ENCODE results near the gene PHF14. TPM values are rescaled to one million over a fixed set of nuclear protein-coding genes. Genes with fewer than 3 reads are reported as not detected.

PHF14 gene
- total RNA-seq, 1 experiment from 2014 or later = 182 TPM

DNA sequence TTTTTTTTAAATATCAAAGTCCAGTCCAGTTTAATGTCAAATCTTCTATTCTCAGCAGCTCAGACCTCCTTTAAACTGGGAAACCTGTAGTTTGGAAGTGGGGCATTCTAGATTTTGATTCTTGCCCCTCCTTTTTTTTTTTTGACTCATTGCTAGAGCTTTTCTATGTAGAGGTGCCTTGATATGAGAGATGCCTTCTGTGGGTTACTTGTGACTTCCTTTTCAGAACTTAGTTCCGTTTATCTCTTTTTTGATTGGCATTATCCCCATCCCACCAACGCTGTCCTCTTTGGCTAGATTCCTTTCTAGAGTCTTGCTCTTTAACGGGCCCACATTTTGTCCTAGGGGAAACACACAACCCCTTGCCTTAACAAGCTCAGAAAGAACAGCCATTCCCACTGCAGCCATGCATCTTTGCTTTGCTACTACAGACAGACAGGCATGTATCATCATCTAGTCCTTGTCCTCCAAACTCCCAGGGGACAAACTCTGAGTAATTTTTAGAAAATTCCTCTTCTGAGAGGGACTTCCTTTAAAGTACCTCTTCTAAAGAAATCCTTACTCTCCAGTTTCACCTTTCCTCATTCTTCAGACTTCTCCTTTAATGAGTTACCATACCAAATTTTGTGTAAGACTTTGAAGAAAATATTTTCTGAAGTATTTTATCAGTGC, 153.6 kb downstream of the PHF14 start:
- peaks cover 16% of the 10 kb centered on the region; the same call in 1 of the 2 replicates for H3K4me1 ChIP-seq (ENCODE audit: low read length)
- no peaks in the 10 kb centered on the region for H3K9me2 ChIP-seq (replicated peaks; ENCODE audit: insufficient read depth, low read length)
- no peak overlapping the region for H2AFZ ChIP-seq (ENCODE audit: low read length)
- no peaks in the 10 kb centered on the region for H3K9me3 ChIP-seq (ENCODE audit: low read length)
- no peak overlapping the region for H3K4me2 ChIP-seq (ENCODE audit: low read depth, low read length, poor library complexity, severe bottlenecking)
- H3K36me3 ChIP-seq (ENCODE audit: insufficient read depth, low read length) = peaks cover 23% of the 10 kb centered on the region
- peaks cover 27% of the 10 kb centered on the region for H3K79me2 ChIP-seq (ENCODE audit: low read length)
- no peaks in the 10 kb centered on the region for H3K27me3 ChIP-seq (ENCODE audit: low read length)
- no peak overlapping the region for H3K4me3 ChIP-seq (ENCODE audit: low read length)
- no peaks in the 10 kb centered on the region for H4K20me1 ChIP-seq (ENCODE audit: insufficient read depth, low read depth, low read length)
- DNase-seq = no peak
- H3K9ac ChIP-seq (ENCODE audit: low read length) = no peak overlapping the region
- H3K27ac ChIP-seq (ENCODE audit: low read length) = no peak overlapping the region

DNA sequence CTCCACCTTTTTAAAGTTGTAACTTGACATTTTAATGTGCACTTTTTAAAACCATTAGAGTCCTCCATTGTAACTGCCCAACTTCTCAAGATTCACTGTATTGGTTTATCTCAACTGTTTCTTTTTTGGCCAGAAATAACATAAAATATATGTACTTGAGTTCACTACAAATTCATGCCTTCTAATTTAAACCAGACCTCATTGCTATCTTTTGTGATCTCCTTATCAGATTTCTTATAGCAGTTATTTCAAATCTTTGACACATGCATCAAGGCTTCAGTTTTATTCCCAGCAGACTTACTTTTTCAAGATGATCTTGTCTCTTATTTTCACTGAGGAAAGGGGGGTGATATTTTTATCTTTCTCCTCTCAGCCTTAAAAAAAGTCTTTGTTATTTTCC, 154.3 kb downstream of the PHF14 start:
- H3K4me1 ChIP-seq (ENCODE audit: low read length) = peaks cover 13% of the 10 kb centered on the region; the same call in 1 of the 2 replicates
- H3K4me3 ChIP-seq (ENCODE audit: low read length) = no peak overlapping the region
- peaks cover 21% of the 10 kb centered on the region for H3K79me2 ChIP-seq (ENCODE audit: low read length)
- no peaks in the 10 kb centered on the region for H3K9me2 ChIP-seq (replicated peaks; ENCODE audit: insufficient read depth, low read length)
- no peak overlapping the region for H3K27ac ChIP-seq (ENCODE audit: low read length)
- H4K20me1 ChIP-seq (ENCODE audit: insufficient read depth, low read depth, low read length) = no peaks in the 10 kb centered on the region
- H2AFZ ChIP-seq (ENCODE audit: low read length) = no peak overlapping the region
- H3K9me3 ChIP-seq (ENCODE audit: low read length) = no peaks in the 10 kb centered on the region
- peaks cover 18% of the 10 kb centered on the region for H3K36me3 ChIP-seq (ENCODE audit: insufficient read depth, low read length)
- H3K4me2 ChIP-seq (ENCODE audit: low read depth, low read length, poor library complexity, severe bottlenecking) = no peak overlapping the region
- no peak overlapping the region for H3K9ac ChIP-seq (ENCODE audit: low read length)
- H3K27me3 ChIP-seq (ENCODE audit: low read length) = no peaks in the 10 kb centered on the region
- no peak for DNase-seq

DNA sequence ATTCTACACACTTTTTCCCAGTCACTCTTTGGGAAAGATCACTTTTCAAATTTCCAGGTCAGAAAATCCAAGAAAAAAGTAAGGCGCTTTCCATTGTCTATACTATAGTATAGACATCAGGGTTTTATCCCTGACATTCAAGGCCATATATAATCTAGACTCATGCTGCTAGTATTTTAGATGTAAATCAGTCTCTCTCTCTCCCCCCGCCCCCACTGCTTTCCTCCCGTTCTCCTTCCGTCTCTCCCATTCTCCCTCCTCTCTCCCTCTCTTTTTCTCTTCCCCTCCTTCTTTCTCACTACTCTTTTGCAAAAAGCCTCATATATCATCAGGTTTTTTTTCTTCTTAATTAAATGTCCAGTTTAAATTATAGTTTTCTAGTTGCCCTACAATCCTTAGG, 154.8 kb downstream of the PHF14 start:
- Histone ChIP-seq H3K9me2 (replicated peaks; ENCODE audit: insufficient read depth, low read length) (no peaks in the 10 kb centered on the region), H3K9ac (ENCODE audit: low read length) (no peak overlapping the region), H4K20me1 (ENCODE audit: insufficient read depth, low read depth, low read length) (no peaks in the 10 kb centered on the region), H3K36me3 (ENCODE audit: insufficient read depth, low read length) (peaks cover 16% of the 10 kb centered on the region), H3K27ac (ENCODE audit: low read length) (0 out of 2 replicates have a peak overlapping the region, but pooled peaks have one; percentile 13), H3K4me2 (ENCODE audit: low read depth, low read length, poor library complexity, severe bottlenecking) (no peak overlapping the region), H3K27me3 (ENCODE audit: low read length) (no peaks in the 10 kb centered on the region), H3K79me2 (ENCODE audit: low read length) (peaks cover 19% of the 10 kb centered on the region), H3K9me3 (ENCODE audit: low read length) (no peaks in the 10 kb centered on the region), H2AFZ (ENCODE audit: low read length) (no peak overlapping the region), H3K4me3 (ENCODE audit: low read length) (no peak overlapping the region), H3K4me1 (ENCODE audit: low read length) (peaks cover 13% of the 10 kb centered on the region; the same call in 1 of the 2 replicates)
- DNase-seq = no peak

DNA sequence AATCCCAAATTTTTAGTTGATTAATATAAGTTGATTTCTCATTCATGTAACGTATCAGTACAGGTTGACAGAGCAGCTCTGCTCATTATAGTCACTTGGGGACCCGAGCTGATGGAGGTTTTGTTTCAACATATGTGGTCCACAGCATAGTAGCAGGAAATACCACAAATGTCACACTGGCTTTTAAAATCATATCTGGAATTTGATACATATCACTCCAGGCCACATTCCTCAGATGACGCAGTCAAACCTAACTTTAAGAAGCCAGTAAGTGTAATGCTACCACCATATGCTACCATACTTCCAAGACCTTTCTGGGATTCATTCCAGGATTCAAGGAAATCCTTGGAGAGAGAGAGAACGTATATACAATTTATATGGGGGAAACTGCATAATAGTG, 156.3 kb downstream of the PHF14 start:
- Histone ChIP-seq H3K27me3 (ENCODE audit: low read length) (no peaks in the 10 kb centered on the region), H3K9me2 (replicated peaks; ENCODE audit: insufficient read depth, low read length) (no peaks in the 10 kb centered on the region), H3K9me3 (ENCODE audit: low read length) (no peaks in the 10 kb centered on the region), H3K27ac (ENCODE audit: low read length) (no peak overlapping the region), H3K4me3 (ENCODE audit: low read length) (no peak overlapping the region), H3K4me2 (ENCODE audit: low read depth, low read length, poor library complexity, severe bottlenecking) (no peak overlapping the region), H3K9ac (ENCODE audit: low read length) (no peak overlapping the region), H3K79me2 (ENCODE audit: low read length) (peaks cover 23% of the 10 kb centered on the region), H2AFZ (ENCODE audit: low read length) (no peak overlapping the region), H3K36me3 (ENCODE audit: insufficient read depth, low read length) (peaks cover 23% of the 10 kb centered on the region), H4K20me1 (ENCODE audit: insufficient read depth, low read depth, low read length) (no peaks in the 10 kb centered on the region), H3K4me1 (ENCODE audit: low read length) (peaks cover 13% of the 10 kb centered on the region; the same call in 1 of the 2 replicates)
- no peak for DNase-seq

DNA sequence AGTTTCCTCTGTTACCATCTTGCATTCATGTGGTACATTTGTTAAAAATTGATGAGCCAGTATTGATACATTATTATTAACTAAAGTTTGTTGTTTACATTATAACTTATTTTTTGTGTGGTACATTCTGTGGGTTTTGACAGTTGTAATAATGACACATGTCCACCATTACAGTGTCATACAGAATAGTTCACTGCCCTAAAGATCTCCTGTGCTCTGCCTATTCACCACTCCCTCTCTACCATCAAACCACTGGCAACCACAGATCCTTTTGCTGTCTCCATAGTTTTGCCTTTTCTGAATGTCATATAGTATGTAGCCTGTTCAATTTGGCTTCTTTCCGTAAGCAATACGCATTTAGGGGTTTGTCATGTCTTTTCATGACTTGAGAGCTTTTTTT, 156.9 kb downstream of the PHF14 start:
- Histone ChIP-seq H3K36me3 (ENCODE audit: insufficient read depth, low read length) (peaks cover 27% of the 10 kb centered on the region), H4K20me1 (ENCODE audit: insufficient read depth, low read depth, low read length) (no peaks in the 10 kb centered on the region), H3K4me1 (ENCODE audit: low read length) (peaks cover 13% of the 10 kb centered on the region; the same call in 1 of the 2 replicates), H3K9me2 (replicated peaks; ENCODE audit: insufficient read depth, low read length) (no peaks in the 10 kb centered on the region), H3K27me3 (ENCODE audit: low read length) (no peaks in the 10 kb centered on the region), H3K27ac (ENCODE audit: low read length) (no peak overlapping the region), H2AFZ (ENCODE audit: low read length) (no peak overlapping the region), H3K9me3 (ENCODE audit: low read length) (no peaks in the 10 kb centered on the region), H3K79me2 (ENCODE audit: low read length) (peaks cover 24% of the 10 kb centered on the region), H3K4me3 (ENCODE audit: low read length) (no peak overlapping the region), H3K9ac (ENCODE audit: low read length) (no peak overlapping the region), H3K4me2 (ENCODE audit: low read depth, low read length, poor library complexity, severe bottlenecking) (no peak overlapping the region)
- DNase-seq = no peak

DNA sequence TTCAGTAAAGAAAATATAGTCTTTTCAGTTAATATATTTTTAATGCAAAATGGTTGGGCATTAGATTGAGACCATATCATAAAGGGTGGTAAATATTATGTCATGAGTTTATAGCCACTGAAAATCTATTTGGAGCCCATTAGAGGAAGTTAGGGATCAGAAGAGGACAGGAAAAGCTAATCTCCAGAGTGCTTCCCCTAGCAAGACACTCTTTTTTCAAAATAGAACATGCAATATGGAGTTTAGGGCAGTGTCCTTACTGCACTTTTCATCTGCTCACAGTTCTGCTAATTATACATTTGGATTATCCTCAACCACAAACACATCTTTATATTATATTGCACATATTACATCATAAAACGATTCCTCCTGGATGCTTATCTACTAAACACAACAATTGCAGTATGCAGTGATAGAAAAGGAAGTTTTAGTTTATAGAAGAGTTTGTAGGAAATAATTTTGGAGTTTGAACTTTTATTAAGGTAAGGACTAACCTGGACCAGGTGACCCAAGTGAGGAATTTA, 159.8 kb downstream of the PHF14 start:
- H3K4me3 ChIP-seq (ENCODE audit: low read length) = no peak overlapping the region
- peaks cover 35% of the 10 kb centered on the region for H3K36me3 ChIP-seq (ENCODE audit: insufficient read depth, low read length)
- no peaks in the 10 kb centered on the region; the same call in 1 of the 2 replicates for H3K4me1 ChIP-seq (ENCODE audit: low read length)
- no peaks in the 10 kb centered on the region for H4K20me1 ChIP-seq (ENCODE audit: insufficient read depth, low read depth, low read length)
- no peak overlapping the region for H2AFZ ChIP-seq (ENCODE audit: low read length)
- H3K9me2 ChIP-seq (replicated peaks; ENCODE audit: insufficient read depth, low read length) = no peaks in the 10 kb centered on the region
- no peaks in the 10 kb centered on the region for H3K9me3 ChIP-seq (ENCODE audit: low read length)
- DNase-seq = no peak
- H3K4me2 ChIP-seq (ENCODE audit: low read depth, low read length, poor library complexity, severe bottlenecking) = no peak overlapping the region
- no peaks in the 10 kb centered on the region for H3K27me3 ChIP-seq (ENCODE audit: low read length)
- H3K79me2 ChIP-seq (ENCODE audit: low read length) = peaks cover 20% of the 10 kb centered on the region
- no peak overlapping the region for H3K9ac ChIP-seq (ENCODE audit: low read length)
- H3K27ac ChIP-seq (ENCODE audit: low read length) = no peak overlapping the region

DNA sequence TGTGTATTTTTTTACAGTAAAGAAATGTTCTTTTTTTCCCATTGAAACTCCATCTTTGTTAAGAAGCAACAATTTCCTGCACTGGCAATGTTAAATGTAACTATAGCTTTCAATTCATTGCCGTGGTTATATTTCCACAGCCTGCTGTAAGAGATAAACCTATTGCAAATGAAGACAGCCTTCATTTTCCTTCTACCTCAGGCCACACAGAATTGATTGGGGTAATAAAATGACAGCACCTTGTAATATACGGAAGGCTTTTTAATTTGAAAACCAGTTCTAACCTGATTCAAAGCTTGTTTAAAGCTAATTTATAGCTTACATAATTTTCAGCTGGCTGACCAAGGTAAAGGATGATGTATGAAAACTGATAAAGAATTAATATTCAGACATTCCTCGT, 161.9 kb downstream of the PHF14 start:
- DNase-seq = no peak
- no peak overlapping the region for H2AFZ ChIP-seq (ENCODE audit: low read length)
- H3K4me3 ChIP-seq (ENCODE audit: low read length) = no peak overlapping the region
- no peaks in the 10 kb centered on the region for H3K9me2 ChIP-seq (replicated peaks; ENCODE audit: insufficient read depth, low read length)
- no peak overlapping the region for H3K27ac ChIP-seq (ENCODE audit: low read length)
- H3K4me2 ChIP-seq (ENCODE audit: low read depth, low read length, poor library complexity, severe bottlenecking) = no peak overlapping the region
- H3K36me3 ChIP-seq (ENCODE audit: insufficient read depth, low read length) = peaks cover 37% of the 10 kb centered on the region
- H3K4me1 ChIP-seq (ENCODE audit: low read length) = peaks cover 19% of the 10 kb centered on the region
- no peaks in the 10 kb centered on the region for H3K27me3 ChIP-seq (ENCODE audit: low read length)
- no peak overlapping the region for H3K9ac ChIP-seq (ENCODE audit: low read length)
- peaks cover 23% of the 10 kb centered on the region for H3K79me2 ChIP-seq (ENCODE audit: low read length)
- H3K9me3 ChIP-seq (ENCODE audit: low read length) = no peaks in the 10 kb centered on the region
- H4K20me1 ChIP-seq (ENCODE audit: insufficient read depth, low read depth, low read length) = no peaks in the 10 kb centered on the region

DNA sequence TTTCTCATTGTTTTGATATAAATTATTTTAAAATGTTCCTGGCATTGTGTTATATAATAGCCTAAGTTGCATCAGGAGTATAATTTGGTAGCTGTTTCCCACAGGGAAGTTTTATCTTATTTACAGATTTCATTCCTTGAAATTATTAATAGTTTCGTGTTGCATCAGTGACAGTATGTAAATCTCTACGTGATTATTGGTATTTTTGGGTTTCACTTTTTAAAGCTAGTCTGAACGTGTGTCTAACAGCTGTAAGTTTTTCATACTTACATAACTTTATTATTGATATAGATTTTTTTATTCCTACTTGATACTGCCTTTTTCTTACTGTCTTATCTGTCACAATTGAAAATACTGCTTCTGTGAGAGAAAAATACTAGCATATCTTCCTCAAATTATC, 167.9 kb downstream of the PHF14 start:
- no peaks in the 10 kb centered on the region for H3K9me3 ChIP-seq (ENCODE audit: low read length)
- H3K27me3 ChIP-seq (ENCODE audit: low read length) = no peaks in the 10 kb centered on the region
- peak overlapping the region; percentile 13 for H3K4me2 ChIP-seq (ENCODE audit: low read depth, low read length, poor library complexity, severe bottlenecking)
- no peak overlapping the region for H3K9ac ChIP-seq (ENCODE audit: low read length)
- H3K27ac ChIP-seq (ENCODE audit: low read length) = peak overlapping the region; percentile 43
- H3K9me2 ChIP-seq (replicated peaks; ENCODE audit: insufficient read depth, low read length) = no peaks in the 10 kb centered on the region
- no peak overlapping the region for H3K4me3 ChIP-seq (ENCODE audit: low read length)
- H3K4me1 ChIP-seq (ENCODE audit: low read length) = peaks cover 32% of the 10 kb centered on the region
- H3K79me2 ChIP-seq (ENCODE audit: low read length) = peaks cover 22% of the 10 kb centered on the region
- peaks cover 29% of the 10 kb centered on the region for H3K36me3 ChIP-seq (ENCODE audit: insufficient read depth, low read length)
- no peak overlapping the region for H2AFZ ChIP-seq (ENCODE audit: low read length)
- H4K20me1 ChIP-seq (ENCODE audit: insufficient read depth, low read depth, low read length) = no peaks in the 10 kb centered on the region
- no peak for DNase-seq

All from Karpas-422 (cell line).